Suprapubic skin (tissue), 4 donors: ENCODE measurements around the gene ALKBH8.

Source experiments
- EP300 ChIP-seq: sonication (generic); formaldehyde crosslinking; IDR thresholded peaks from one replicate; pipeline ENCODE4 v1.6.1; 2017; ENCODE audit warnings: antibody characterized with exemption
- POLR2A ChIP-seq, 2 donors: fragments of 450-650 bp; IDR thresholded peaks; one replicate each; pipeline ENCODE4 v1.6.1; 2017; ENCODE audit warnings: antibody characterized with exemption in 2 of 2, mild to moderate bottlenecking in 2 of 2, moderate library complexity in 2 of 2
- POLR2AphosphoS5 ChIP-seq, 3 donors: sonication (generic); formaldehyde crosslinking; IDR thresholded peaks; one replicate each; pipeline ENCODE4 v1.6.1; 2017; ENCODE audit warnings: antibody characterized with exemption in 3 of 3
- TF ChIP-seq, protein P1 (sequence below), 2 donors: fragments of 200-600 bp in 1 of 2; fragments of 450-650 bp in 1 of 2; sonication (generic) in 1 of 2; IDR thresholded peaks; one replicate each; pipeline ENCODE4 v1.5.1; 2016 to 2019; ENCODE audit warnings: antibody characterized with exemption in 2 of 2, mild to moderate bottlenecking in 1 of 2, moderate library complexity in 1 of 2

DNA sequence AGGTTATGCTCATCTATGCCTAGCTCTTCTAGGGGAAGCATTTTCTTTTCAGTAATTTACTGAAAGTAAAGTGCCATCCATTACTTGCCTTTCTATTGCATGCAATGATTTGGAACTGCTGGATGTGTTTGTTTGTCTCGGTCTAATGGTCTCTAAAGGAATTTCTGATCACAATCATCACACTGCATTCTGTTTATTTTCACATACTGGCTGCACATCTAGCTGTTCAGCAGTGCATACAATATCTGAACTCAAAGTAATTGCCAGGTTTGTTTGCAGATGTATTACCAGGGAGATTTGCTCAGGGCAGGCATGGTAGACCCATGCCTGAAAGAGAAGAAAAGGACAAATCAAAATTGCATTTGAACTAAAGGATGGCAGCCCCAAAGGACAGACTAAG, 71.5 kb downstream of the ALKBH8 start:
- TF ChIP-seq, protein P1, sequence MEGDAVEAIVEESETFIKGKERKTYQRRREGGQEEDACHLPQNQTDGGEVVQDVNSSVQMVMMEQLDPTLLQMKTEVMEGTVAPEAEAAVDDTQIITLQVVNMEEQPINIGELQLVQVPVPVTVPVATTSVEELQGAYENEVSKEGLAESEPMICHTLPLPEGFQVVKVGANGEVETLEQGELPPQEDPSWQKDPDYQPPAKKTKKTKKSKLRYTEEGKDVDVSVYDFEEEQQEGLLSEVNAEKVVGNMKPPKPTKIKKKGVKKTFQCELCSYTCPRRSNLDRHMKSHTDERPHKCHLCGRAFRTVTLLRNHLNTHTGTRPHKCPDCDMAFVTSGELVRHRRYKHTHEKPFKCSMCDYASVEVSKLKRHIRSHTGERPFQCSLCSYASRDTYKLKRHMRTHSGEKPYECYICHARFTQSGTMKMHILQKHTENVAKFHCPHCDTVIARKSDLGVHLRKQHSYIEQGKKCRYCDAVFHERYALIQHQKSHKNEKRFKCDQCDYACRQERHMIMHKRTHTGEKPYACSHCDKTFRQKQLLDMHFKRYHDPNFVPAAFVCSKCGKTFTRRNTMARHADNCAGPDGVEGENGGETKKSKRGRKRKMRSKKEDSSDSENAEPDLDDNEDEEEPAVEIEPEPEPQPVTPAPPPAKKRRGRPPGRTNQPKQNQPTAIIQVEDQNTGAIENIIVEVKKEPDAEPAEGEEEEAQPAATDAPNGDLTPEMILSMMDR (IDR thresholded peaks at IDR 0.05) = no peak
- TF ChIP-seq POLR2A (IDR thresholded peaks at IDR 0.05) (no peak), POLR2AphosphoS5 (IDR thresholded peaks at IDR 0.05) (no peak), EP300 (no peak)
